Measurements from ENCODE around the gene ARID5B.

ARID5B gene

DNA sequence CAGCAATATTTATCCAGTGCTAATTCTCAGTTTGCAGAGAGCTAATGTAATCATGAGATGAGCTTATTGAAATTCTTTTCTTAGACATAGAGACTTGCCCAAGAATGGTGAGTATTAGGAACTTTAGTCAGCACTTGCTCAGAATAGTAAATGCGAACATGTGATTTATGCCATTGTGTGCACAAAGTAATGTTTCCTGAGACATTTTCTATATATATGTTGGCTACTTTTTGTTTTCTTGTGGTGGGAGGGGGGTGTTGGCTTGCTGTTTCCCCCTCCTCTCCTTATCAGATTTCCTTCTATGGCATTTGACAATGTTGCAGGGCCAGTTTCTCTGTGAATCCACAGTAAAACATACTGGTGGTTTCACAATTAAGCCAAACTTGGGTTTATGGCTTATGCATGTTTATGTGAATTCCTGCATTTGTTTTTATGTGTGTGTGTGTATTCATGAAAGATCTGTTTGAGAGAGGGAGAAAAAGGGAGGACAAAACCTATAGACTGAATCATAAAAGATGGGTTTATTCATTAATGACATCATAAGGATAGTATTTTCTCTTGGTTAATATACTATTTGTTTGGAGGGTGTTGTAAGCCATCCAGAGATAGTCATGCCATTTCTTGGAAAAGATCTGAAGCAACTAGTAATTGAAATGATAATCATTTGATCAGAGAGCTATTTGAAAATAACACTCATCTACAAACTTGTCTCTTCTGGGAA is 36.3 kb downstream of the ARID5B start:
- POLR2A ChIA-PET = interaction anchor here (0.5 to 1.2 kb wide), 2 partner anchors 101 to 309 kb away, joined by 3 read pairs; no protein-coding TSS in a partner anchor
- peak; percentile 62 for DNase-seq (ENCODE audit: low read depth, low spot score)
- TF ChIP-seq, protein P1, sequence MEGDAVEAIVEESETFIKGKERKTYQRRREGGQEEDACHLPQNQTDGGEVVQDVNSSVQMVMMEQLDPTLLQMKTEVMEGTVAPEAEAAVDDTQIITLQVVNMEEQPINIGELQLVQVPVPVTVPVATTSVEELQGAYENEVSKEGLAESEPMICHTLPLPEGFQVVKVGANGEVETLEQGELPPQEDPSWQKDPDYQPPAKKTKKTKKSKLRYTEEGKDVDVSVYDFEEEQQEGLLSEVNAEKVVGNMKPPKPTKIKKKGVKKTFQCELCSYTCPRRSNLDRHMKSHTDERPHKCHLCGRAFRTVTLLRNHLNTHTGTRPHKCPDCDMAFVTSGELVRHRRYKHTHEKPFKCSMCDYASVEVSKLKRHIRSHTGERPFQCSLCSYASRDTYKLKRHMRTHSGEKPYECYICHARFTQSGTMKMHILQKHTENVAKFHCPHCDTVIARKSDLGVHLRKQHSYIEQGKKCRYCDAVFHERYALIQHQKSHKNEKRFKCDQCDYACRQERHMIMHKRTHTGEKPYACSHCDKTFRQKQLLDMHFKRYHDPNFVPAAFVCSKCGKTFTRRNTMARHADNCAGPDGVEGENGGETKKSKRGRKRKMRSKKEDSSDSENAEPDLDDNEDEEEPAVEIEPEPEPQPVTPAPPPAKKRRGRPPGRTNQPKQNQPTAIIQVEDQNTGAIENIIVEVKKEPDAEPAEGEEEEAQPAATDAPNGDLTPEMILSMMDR (IDR thresholded peaks at IDR 0.05; ENCODE audit: insufficient read depth, low read length, missing control alignments) = no peak
- no peak overlapping the region for H3K4me3 ChIP-seq (ENCODE audit: low read depth, low read length)
- CTCF ChIA-PET = interaction anchor here (1.1 to 1.6 kb wide), 3 partner anchors 14 to 101 kb away, joined by 3 to 6 read pairs (median 4); no protein-coding TSS in a partner anchor

DNA sequence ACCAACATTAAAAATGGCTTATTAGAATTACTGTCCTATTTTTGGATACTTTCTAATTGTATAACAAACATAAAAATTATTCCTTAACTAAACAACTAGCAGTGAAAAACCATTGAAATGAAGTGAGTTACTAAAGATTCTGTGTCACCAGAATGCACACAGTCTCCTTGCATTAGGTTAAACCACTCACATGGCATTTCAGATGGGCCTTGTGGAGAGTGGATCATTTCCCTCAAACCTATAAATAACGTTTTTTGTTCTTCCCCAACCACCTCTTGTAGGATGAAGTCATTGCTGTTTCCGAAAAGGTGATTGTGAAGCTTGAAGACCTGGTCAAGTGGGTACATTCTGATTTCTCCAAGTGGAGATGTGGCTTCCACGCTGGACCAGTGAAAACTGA is 38.4 kb downstream of the ARID5B start:
- ChIA-PET CTCF (no interaction called here), POLR2A (interaction anchor here (1.3 kb wide), 1 partner anchor 110 kb away, joined by 3 read pairs; no protein-coding TSS in a partner anchor)
- no peak overlapping the region for H3K4me3 ChIP-seq (ENCODE audit: low read depth, low read length)
- DNase-seq (ENCODE audit: low read depth, low spot score) = no peak
- TF ChIP-seq, protein P1 (IDR thresholded peaks at IDR 0.05; ENCODE audit: insufficient read depth, low read length, missing control alignments) = no peak

DNA sequence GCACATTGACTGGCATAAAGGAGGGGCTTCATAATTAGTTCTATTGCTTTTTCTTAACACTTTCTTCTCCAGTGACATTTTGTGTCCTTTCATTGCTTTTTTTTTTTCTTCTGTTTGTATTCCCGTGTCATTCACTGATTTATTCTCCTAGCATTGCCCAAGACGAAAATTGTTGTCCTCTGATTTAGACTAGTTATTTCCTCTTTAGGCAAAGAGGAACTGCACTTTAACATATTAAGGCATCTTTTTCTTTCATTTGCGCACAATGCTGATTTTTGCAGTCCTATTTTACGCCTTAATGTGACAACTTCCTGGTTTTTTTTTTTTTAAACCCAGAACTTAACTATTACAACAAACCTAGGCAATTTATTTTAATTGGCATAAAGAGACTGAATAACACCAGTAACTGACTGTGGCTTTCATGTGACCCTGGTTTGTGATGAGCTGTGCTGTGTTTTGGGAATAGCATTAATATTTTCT is 39.7 kb downstream of the ARID5B start:
- CTCF ChIA-PET = no interaction called here
- POLR2A ChIA-PET = no interaction called here
- TF ChIP-seq, protein P1 (IDR thresholded peaks at IDR 0.05; ENCODE audit: insufficient read depth, low read length, missing control alignments) = no peak
- no peak overlapping the region for H3K4me3 ChIP-seq (ENCODE audit: low read depth, low read length)
- no peak for DNase-seq (ENCODE audit: low read depth, low spot score)

DNA sequence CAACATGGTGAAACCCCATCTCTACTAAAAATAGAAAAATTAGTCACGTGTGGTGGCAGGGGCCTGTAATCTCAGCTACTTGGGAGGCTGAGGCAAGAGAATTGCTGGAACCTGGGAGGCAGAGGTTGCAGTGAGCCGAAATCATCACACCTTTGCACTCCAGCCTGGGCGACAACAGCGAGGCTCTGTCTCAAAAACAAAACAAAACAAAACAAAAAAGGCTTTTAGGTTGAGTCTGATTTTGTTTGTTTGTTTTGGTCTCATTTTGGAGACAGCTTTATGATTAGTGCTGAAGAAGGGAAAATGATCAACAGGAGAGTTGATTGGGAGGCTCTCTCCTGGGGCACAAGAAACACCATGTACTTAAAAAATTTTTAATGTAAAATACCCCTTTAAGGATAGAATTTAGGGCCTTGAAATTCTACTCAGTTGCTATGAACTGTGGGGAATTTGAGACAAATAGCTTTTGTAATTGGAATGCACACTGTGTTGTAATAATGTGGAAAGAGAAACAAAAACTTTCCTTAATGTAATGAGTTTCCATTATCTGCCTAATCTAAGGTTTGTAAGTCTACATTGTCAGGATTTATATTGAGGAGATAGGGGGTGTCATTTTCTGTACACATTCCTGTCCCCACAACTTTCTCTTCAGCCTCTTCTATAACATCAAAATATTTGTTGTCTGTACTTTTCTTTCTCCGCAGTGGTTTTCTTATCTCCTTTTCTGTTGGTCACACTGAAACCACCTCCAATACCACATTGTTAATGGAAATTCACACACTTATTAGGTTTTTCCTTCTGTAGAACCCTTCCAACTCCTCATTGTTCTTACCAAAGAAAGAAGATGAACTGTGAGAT is 41.3 kb downstream of the ARID5B start:
- no peak overlapping the region for H3K4me3 ChIP-seq (ENCODE audit: low read depth, low read length)
- TF ChIP-seq, protein P1 (IDR thresholded peaks at IDR 0.05; ENCODE audit: insufficient read depth, low read length, missing control alignments) = no peak
- CTCF ChIA-PET = interaction anchor here (0.6 to 1.2 kb wide), 7 partner anchors 14 to 192 kb away, joined by 3 read pairs; no protein-coding TSS in a partner anchor
- DNase-seq (ENCODE audit: low read depth, low spot score) = no peak
- POLR2A ChIA-PET = no interaction called here

DNA sequence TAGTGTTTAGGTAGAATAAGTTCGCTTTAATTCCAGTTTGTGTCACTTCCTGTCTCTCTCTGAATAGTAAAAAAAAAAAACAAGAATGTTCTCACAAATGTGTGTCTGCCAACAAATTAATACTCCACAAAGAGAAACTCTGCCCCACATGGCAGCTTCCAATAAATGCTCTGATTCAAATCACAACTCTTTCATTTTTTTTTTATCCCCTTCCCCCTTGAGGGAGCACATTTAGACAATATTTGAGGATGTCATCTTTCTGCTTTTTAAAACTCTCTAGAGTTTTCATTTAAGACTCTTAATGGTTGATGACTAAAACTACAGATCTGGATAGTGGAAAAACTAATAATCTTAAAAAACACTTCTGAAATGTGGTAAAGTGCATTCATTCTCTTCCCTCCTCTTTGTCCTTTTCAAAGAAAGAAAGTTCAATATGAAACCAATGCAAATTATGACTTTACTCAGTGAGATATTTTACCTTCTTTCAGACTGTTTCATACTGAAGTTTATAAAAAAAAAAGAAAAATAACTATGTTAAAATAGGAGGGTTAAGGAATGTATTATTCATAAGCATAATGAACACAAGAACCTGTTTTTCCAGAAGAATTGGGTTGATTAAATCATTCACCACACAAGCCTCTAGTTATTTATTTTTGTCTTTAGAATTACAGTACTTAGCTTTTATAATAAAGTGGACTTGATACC is 42.3 kb downstream of the ARID5B start:
- ChIA-PET CTCF (interaction anchor here (0.6 to 1.1 kb wide), 5 partner anchors 15 to 193 kb away, joined by 3 read pairs; no protein-coding TSS in a partner anchor), POLR2A (no interaction called here)
- H3K4me3 ChIP-seq (ENCODE audit: low read depth, low read length) = no peak overlapping the region
- no peak for DNase-seq (ENCODE audit: low read depth, low spot score)
- TF ChIP-seq, protein P1 (IDR thresholded peaks at IDR 0.05; ENCODE audit: insufficient read depth, low read length, missing control alignments) = no peak
